Vagina (tissue), 2 donors: Measurements from ENCODE around the gene ACAD8. TPM values are rescaled to one million over a fixed set of nuclear protein-coding genes. Genes with fewer than 3 reads are reported as not detected.

ENCODE experiments used
- DNase-seq, 2 donors: peaks; one replicate each; pipeline ENCODE4 v3.0.0-alpha.2; 2017; ENCODE audit errors: extremely low spot score in 2 of 2
- H3K27ac ChIP-seq: fragments of 200-600 bp; sonication (generic); one replicate; pipeline ENCODE4 v1.5.1; 2019
- H3K27me3 ChIP-seq: fragments of 200-600 bp; sonication (generic); one replicate; pipeline ENCODE4 v1.5.1; 2019
- H3K36me3 ChIP-seq, 2 donors: fragments of 200-600 bp; sonication (generic); one replicate each; pipeline ENCODE4 v1.5.1; 2017 to 2019
- H3K4me1 ChIP-seq: fragments of 200-600 bp; sonication (generic); one replicate; pipeline ENCODE4 v1.5.1; 2019
- H3K4me3 ChIP-seq, 2 donors: fragments of 200-600 bp; sonication (generic); 1 replicate in 1 of 2; 2 replicates in 1 of 2; pipeline ENCODE4 v1.5.1; 2016 to 2019
- H3K9me3 ChIP-seq: fragments of 200-600 bp; sonication (generic); one replicate; pipeline ENCODE4 v1.5.1; 2019
- CTCF ChIP-seq, 3 experiments: fragments of 450-650 bp in 2 of 3; fragments of 200-600 bp in 1 of 3; sonication (generic) in 1 of 3; IDR thresholded peaks; one replicate each; pipeline ENCODE4 v1.5.1; 2017 to 2019; ENCODE audit warnings: antibody characterized with exemption in 3 of 3, mild to moderate bottlenecking in 2 of 3, moderate library complexity in 2 of 3
- POLR2A ChIP-seq, 2 donors: fragments of 450-650 bp; IDR thresholded peaks; one replicate each; pipeline ENCODE4 v1.6.1; 2017; ENCODE audit warnings: antibody characterized with exemption in 2 of 2, mild to moderate bottlenecking in 2 of 2, moderate library complexity in 2 of 2
- POLR2AphosphoS5 ChIP-seq, 2 donors: sonication (generic); formaldehyde crosslinking; IDR thresholded peaks; one replicate each; pipeline ENCODE4 v1.9.0; 2017; ENCODE audit warnings: antibody characterized with exemption in 2 of 2, mild to moderate bottlenecking in 2 of 2, low read depth in 1 of 2; ENCODE audit not compliant: insufficient read depth in 1 of 2
- intact Hi-C: fragments of 100-400 bp; cut with DNase I; formaldehyde crosslinking; loops from one replicate; pipeline ENCODE4 v1.15.1; 2023
- total RNA-seq: library from RNA; depleted of rRNA; stranded (reverse); fragments of >200 nt; gene quantifications from one replicate; pipeline ENCODE4 v1.2.3, GENCODE V29; 2016

Gene ACAD8
- 31.9 TPM for total RNA-seq

GRCh38 chr11:134253188-134253993, at the start of gene ACAD8, which contains the start of gene THYN1:
TSS of gene ACAD8 (plus strand) at chr11:134253568. CDS start at chr11:134253601, 33 bp downstream.
TSS of gene THYN1 (minus strand) at chr11:134253352. CDS start at chr11:134252882, 470 bp downstream.
- Histone ChIP-seq H3K36me3 (peaks cover 0 to 15% of the 10 kb centered on the region in 2 donors), H3K4me3 (peak within 1 kb of the TSS; percentile 92 to 98), H3K27ac (peak within 1 kb of the TSS; percentile 72), H3K9me3 (no peaks in the 10 kb centered on the region), H3K4me1 (peaks cover 24% of the 10 kb centered on the region), H3K27me3 (no peaks in the 10 kb centered on the region)
- intact Hi-C loops, result no loop called here
- DNase-seq, result peak in 1 of 2 donors; percentile 97
- TF ChIP-seq CTCF (IDR thresholded peaks at IDR 0.05) (peak in 1 of 3 experiments; percentile 54), POLR2A (IDR thresholded peaks at IDR 0.05) (peak in 1 of 2 donors; percentile 45), POLR2AphosphoS5 (IDR thresholded peaks at IDR 0.05; ENCODE audit: insufficient read depth in 1 of 2, low read depth in 1 of 2) (peak; percentile 97)

- no peak for DNase-seq
- Histone ChIP-seq H3K27me3 (no peaks in the 10 kb centered on the region), H3K36me3 (peaks cover 0 to 45% of the 10 kb centered on the region in 2 donors), H3K27ac (no peak overlapping the region), H3K9me3 (no peaks in the 10 kb centered on the region), H3K4me1 (no peaks in the 10 kb centered on the region), H3K4me3 (no peak overlapping the region)
- intact Hi-C loops, result no loop called here
- TF ChIP-seq CTCF (IDR thresholded peaks at IDR 0.05) (no peak), POLR2A (IDR thresholded peaks at IDR 0.05) (no peak), POLR2AphosphoS5 (IDR thresholded peaks at IDR 0.05; ENCODE audit: insufficient read depth in 1 of 2, low read depth in 1 of 2) (no peak)
These were observed 47.6 kb upstream of the ACAD8 start for GRCh38 chr11:134205729-134206128.

GRCh38 chr11:134206185-134206584, 47.2 kb upstream of the ACAD8 start:
- intact Hi-C loops, result no loop called here
- H3K27me3 ChIP-seq, result no peaks in the 10 kb centered on the region
- TF ChIP-seq CTCF (IDR thresholded peaks at IDR 0.05) (no peak), POLR2AphosphoS5 (IDR thresholded peaks at IDR 0.05; ENCODE audit: insufficient read depth in 1 of 2, low read depth in 1 of 2) (no peak), POLR2A (IDR thresholded peaks at IDR 0.05) (no peak)
- H3K36me3 ChIP-seq, result peaks cover 0 to 41% of the 10 kb centered on the region in 2 donors
- H3K9me3 ChIP-seq, result no peaks in the 10 kb centered on the region
- H3K4me3 ChIP-seq, result no peak overlapping the region
- no peak overlapping the region for H3K27ac ChIP-seq
- DNase-seq, result no peak
- H3K4me1 ChIP-seq, result no peaks in the 10 kb centered on the region

- Histone ChIP-seq H3K27ac (no peak overlapping the region), H3K36me3 (peaks cover 0 to 29% of the 10 kb centered on the region in 2 donors), H3K27me3 (no peaks in the 10 kb centered on the region), H3K4me1 (no peaks in the 10 kb centered on the region), H3K9me3 (no peaks in the 10 kb centered on the region), H3K4me3 (no peak overlapping the region)
- DNase-seq, result no peak
- intact Hi-C loops, result no loop called here
- peak; percentile 13 to 55 (median 40) for TF ChIP-seq CTCF (IDR thresholded peaks at IDR 0.05)
- no peak for TF ChIP-seq POLR2A (IDR thresholded peaks at IDR 0.05)
- no peak for TF ChIP-seq POLR2AphosphoS5 (IDR thresholded peaks at IDR 0.05; ENCODE audit: insufficient read depth in 1 of 2, low read depth in 1 of 2)
These were observed 45.7 kb upstream of the ACAD8 start for GRCh38 chr11:134207538-134208239.
